Left kidney (tissue), 2 donors: ENCODE measurements around the gene CSGALNACT2. TPM values are rescaled to one million over a fixed set of nuclear protein-coding genes. Genes with fewer than 3 reads are reported as not detected.

Experiments used
- DNase-seq: peaks from one replicate; pipeline ENCODE4 v3.0.0-alpha.2; 2013
- polyA plus RNA-seq: library from polyadenylated mRNA; unstranded; fragments of 120-200 nt; gene quantifications from one replicate; pipeline ENCODE4 v1.2.1, GENCODE V29; 2013; ENCODE audit not compliant: insufficient read length

The CSGALNACT2 gene
- polyA plus RNA-seq, 1 donor, result 26.5 TPM

DNA sequence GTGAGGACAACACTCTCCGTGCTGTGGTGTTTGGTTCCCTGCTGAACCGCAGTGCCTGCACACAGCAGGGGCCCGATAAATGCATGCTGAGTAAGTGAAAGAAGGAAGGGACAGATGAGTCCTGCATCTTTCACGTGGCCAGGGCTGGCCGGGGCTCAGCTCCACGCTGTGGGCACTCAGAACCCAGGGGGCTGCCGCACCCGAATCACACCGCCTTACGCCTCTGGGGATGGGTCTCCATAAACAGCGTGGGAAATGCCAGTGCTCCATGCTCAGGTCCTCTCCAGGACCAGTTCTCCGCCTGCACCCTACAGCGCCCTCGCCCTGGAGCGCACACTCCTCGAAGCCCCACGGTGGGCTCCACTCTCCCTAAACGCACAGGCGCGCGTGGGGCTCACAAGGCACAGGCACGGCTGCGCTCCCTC lies 90.5 kb downstream of the CSGALNACT2 start:
- DNase-seq, result no peak

DNA sequence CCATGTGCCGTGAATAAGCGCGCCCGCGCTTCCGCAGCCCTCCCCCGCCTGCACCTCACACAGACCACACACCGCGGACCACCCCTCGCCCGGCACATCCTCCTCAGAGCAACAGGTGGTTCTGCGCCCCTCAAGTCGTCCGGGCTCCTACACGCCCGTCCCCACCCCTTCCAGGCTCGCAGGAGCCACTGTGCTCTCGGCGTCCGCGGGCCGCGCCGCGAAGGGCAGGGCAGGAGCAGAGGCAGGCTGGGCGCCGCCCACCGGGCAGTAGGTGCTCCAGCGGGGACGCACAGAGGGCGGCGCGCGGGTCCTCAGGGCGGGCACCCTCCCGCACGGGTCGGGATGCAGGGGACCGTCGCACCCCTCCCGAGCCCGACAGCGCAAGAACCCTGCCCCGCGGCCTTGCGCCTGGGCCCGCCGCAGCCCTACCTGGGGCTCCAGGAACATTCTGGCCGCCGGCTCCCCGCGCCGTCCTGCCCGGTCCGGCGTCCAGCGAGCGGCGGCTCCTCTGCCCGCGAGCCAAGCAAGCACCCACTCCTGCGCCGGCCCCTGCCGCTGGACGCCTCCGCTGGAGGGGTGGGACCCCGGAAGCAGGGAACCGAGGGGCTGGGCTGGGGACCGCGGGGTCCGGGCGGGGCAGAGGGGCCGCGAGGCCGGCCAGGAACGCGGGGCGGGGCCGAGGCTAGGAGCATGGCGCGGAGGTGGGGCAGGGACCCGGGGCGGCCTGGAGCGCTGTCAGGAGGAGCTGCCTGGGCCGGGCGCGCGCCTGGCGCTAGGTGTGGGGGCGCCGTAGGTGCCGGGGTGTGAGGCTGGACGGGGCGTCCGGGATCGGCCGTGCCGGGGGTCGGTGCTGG lies 91.2 kb downstream of the CSGALNACT2 start:
- no peak for DNase-seq

DNA sequence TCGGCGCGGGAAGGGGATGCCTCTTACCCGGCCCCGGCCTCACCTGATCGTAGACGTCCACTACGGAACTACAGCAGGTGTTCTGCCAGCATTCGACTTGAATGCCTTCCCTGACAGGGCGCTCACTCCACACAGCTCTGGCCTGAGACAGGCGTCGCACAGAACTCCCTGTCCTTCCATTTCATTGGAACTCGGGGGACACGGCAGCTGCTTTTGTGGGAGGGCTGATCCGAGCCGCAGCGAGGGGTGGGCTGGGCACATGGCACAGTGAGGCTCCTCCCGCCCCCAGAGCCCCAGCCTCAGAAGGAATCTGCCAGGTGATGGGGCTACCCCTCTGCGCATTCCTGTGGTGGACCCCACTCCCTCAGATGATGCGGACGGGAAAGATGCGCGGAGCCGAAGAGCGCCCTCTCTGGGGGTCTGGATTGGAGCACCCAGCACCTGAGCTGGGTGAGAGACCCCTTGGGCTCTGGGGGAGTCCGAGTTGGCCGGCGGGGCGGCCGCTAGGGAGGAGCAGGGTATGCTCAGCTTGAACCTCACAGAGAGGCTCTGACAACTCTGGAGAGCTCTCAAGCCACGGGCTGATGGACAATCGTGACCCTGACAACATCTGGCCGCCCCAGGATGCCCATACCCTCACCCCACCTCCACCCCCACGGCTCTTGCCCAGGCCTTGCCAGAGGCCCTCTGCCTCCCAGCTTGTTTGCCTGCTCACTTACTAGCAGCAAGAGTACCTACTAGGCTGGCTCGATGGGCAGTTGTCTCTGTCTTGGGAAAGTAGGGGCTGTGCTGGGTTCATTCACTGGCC lies 92.1 kb downstream of the CSGALNACT2 start:
- no peak for DNase-seq

DNA sequence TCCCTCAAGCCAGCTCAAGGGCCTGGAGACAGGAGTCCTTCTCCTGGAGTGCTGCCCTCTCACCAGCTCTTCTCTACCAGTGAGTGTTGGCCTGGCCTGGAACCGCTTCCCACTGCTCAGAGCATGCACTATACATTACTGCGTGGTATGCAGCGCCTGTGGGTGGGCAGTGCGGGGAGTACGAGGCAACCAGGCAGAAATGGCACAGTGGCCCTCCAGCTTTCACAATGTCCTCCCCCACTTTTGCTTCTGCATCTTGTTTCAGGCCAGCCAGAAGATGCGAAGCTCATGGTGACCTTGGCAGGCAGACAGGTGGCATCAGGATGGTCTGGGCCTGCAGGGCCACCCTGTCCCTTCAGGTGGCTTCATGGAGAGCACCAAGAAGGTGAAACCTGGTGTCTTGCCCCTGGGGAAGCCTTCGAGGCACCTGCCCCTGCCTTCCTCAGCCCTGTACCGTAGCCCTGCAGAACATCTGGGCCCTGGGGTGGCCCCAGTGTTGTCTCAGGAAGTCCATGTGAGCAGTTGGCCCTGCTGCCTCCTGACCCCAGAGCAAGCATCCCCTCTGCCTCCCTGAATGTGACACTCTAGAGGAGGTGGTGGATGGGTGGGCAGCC lies 92.8 kb downstream of the CSGALNACT2 start:
- no peak for DNase-seq

DNA sequence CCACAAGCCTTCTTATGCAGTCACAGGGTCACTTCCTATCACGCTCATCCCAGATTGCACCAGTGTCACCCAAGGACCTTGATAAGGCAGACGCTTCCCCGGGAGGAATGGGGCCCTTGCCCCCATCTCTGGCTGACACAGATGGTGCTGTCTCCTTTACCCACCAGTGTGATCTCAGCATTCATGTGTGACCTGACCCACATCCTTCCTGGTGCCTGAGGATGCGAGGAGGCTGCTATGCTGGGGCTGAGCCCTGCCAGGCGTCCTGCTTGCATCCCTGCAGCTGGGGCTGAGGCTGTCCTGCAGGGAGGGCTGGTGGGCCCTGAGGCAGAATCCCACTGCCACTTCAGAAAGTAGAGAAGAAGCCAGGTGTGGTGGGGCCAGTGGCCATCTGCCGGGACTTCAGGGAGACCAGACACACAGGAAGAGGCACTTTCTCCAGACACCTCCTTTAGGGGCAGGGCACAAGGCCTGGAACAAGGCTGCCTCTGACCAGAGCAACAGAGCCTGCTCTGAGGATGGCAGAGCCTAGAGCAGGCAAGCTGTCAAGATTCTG lies 93.4 kb downstream of the CSGALNACT2 start:
- no peak for DNase-seq

DNA sequence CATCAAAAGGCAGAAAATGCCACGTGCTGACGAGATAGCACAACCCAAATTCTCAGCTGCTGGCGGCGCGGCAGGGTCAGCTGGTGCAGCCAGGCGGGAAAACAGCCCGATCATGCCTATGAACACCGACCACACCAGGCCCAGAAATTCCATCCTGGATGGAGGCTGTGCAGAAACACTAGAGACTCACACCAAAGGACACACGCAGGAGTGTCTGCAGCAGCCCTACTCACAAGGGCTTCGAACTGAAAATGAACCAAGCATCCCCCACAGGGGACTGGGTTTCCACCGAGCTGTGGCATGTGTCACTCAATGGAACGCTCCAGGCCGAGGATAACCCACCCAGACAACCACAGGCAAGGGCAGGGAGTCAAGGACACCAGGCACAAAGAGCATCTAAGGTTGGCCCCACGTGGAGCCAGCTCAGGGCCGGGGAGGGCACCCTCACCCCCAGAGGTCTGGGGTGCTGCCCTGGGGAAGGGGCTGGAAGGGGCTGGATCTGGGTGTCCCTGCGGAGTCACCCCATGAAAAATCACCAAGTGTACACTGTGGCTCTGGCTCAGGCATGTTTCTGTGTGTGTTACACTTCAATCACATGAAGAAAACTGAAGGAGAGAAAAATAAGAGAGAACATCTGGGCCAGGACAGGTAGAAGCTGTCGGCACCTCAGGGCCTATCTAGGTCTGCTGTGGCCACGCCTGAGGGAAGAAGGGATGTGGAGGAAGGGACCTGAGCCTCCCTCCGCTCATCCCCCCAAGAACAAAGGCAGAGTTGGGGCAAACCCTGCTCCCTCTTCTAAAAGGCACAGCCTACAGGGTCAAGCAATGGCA lies 95.6 kb downstream of the CSGALNACT2 start:
- no peak for DNase-seq

DNA sequence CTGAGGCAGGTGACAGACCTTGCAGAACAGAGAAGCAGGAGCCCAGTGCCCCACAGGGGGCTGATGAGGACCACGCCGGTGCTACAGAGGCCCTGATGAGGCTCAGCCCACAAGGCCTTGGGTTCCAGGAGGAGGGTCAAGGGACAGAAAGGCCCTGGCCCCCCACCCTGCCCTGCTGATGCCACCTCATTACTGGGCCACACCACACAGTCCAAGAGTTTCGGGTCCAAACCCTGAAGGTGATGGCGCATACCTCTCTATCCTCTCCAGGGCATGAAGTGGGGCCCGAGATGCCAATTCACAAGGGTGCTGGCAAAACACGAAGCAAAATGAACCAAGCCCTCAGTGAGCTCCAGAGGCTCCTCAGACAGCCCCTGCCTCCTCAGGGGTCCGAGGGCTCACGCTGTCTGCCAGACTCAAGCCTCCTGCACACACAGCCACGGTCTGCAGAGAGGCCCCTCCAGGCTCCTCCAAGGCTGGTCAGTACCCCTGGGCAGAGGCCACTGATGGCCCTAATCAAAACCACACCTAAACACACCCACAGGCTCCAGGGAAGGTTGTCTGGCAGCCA lies 96.3 kb downstream of the CSGALNACT2 start:
- DNase-seq, result no peak

Other genes starting within 250 kb of the CSGALNACT2 start
- 16.7 TPM for gene RET, start 61.4 kb upstream of the CSGALNACT2 start, polyA plus RNA-seq
- 1.6 TPM for gene RASGEF1A, start 128.6 kb downstream of the CSGALNACT2 start, polyA plus RNA-seq
- not detected for gene FXYD4, start 233.2 kb downstream of the CSGALNACT2 start, polyA plus RNA-seq